ENCODE results near the gene PIP5K1B.

- TF ChIP-seq CTCF (IDR thresholded peaks at IDR 0.05 in 2 of 3, conservative IDR thresholded peaks at IDR 0.05 in 1 of 3; ENCODE audit: control insufficient read depth in 2 of 3, extremely low read depth in 1 of 3, insufficient read depth in 1 of 3, low read depth in 3 of 3, low read length in 3 of 3) = no peak
- TF ChIP-seq ZNF24 (IDR thresholded peaks at IDR 0.05) = no peak
- TF ChIP-seq POLR2AphosphoS5 (IDR thresholded peaks at IDR 0.05; ENCODE audit: low read length) = no peak
- no peak for TF ChIP-seq EZH2 (IDR thresholded peaks at IDR 0.05; ENCODE audit: borderline replicate concordance, control insufficient read depth, low read depth, low read length)
- TF ChIP-seq RFX5 (IDR thresholded peaks at IDR 0.05; ENCODE audit: low read depth, low read length) = no peak
Observed at GRCh38 chr9:68842568-68842967, 137.5 kb downstream of the PIP5K1B start.
